Colonic mucosa (tissue), 4 donors: Measurements from ENCODE around the gene ITSN1. TPM values are rescaled to one million over a fixed set of nuclear protein-coding genes. Genes with fewer than 3 reads are reported as not detected.

ENCODE experiments used
- DNase-seq: peaks from one replicate; pipeline ENCODE4 v3.0.0-alpha.2; 2020
- H3K27ac ChIP-seq: fragments of 200-600 bp; one replicate; pipeline ENCODE4 v1.8.0; 2021
- H3K27me3 ChIP-seq: fragments of 200-600 bp; one replicate; pipeline ENCODE4 v1.8.0; 2021
- H3K36me3 ChIP-seq: fragments of 200-600 bp; one replicate; pipeline ENCODE4 v1.8.0; 2021
- H3K4me1 ChIP-seq: fragments of 200-600 bp; one replicate; pipeline ENCODE4 v1.8.0; 2021; ENCODE audit warnings: mild to moderate bottlenecking
- H3K4me3 ChIP-seq: fragments of 200-600 bp; one replicate; pipeline ENCODE4 v1.8.0; 2021
- H3K9ac ChIP-seq, 2 donors: one replicate each; pipeline ENCODE4 v1.7.0; 2013; ENCODE audit warnings: control low read depth in 2 of 2, low read depth in 2 of 2, low read length in 2 of 2
- H3K9me3 ChIP-seq: fragments of 200-600 bp; one replicate; pipeline ENCODE4 v1.8.0; 2021
- intact Hi-C: fragments of 100-400 bp; cut with DNase I; formaldehyde crosslinking; loops from one replicate; pipeline ENCODE4 v1.14.1; 2022
- total RNA-seq, 2 donors: library from RNA; stranded (reverse); fragmentation: NEBNext Ultra II Directional in 1 of 2; extraction: Animal tissue kit (Norgen Biotek cat#: 25700) in 1 of 2; gene quantifications; one replicate each; pipeline ENCODE4 v1.2.1, GENCODE V29; 2021
- TF ChIP-seq, protein P1 (sequence below): fragments of 200-600 bp; IDR thresholded peaks from one replicate; pipeline ENCODE4 v1.8.0; 2022; ENCODE audit warnings: antibody characterized with exemption, mild to moderate bottlenecking
- donor health status: healthy.
- donor health status: DM: no; HTN: no; CAD: no.
- donor health status: DM: no; HTN: no; CAD: no.

The ITSN1 gene
- total RNA-seq, 2 donors from 2014 or later, result 22.4 to 28.3 TPM

GRCh38 chr21:33688353-33688752 lies 46.1 kb downstream of the ITSN1 start:
- TF ChIP-seq, protein P1, sequence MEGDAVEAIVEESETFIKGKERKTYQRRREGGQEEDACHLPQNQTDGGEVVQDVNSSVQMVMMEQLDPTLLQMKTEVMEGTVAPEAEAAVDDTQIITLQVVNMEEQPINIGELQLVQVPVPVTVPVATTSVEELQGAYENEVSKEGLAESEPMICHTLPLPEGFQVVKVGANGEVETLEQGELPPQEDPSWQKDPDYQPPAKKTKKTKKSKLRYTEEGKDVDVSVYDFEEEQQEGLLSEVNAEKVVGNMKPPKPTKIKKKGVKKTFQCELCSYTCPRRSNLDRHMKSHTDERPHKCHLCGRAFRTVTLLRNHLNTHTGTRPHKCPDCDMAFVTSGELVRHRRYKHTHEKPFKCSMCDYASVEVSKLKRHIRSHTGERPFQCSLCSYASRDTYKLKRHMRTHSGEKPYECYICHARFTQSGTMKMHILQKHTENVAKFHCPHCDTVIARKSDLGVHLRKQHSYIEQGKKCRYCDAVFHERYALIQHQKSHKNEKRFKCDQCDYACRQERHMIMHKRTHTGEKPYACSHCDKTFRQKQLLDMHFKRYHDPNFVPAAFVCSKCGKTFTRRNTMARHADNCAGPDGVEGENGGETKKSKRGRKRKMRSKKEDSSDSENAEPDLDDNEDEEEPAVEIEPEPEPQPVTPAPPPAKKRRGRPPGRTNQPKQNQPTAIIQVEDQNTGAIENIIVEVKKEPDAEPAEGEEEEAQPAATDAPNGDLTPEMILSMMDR, result no peak
- H3K9me3 ChIP-seq, result no peaks in the 10 kb centered on the region

GRCh38 chr21:33690874-33691273 lies 48.6 kb downstream of the ITSN1 start:
- no peak overlapping the region for H3K4me3 ChIP-seq
- H3K9ac ChIP-seq, result no peak overlapping the region
- H3K27me3 ChIP-seq, result no peaks in the 10 kb centered on the region
- no peaks in the 10 kb centered on the region for H3K4me1 ChIP-seq
- H3K36me3 ChIP-seq, result no peaks in the 10 kb centered on the region
- DNase-seq, result no peak
- TF ChIP-seq, protein P1, result no peak
- no peaks in the 10 kb centered on the region for H3K9me3 ChIP-seq
- H3K27ac ChIP-seq, result no peak overlapping the region
- intact Hi-C loops, result no loop called here

More at GRCh38 chr21:33688353-33688752, 46.1 kb downstream of the ITSN1 start:
- Histone ChIP-seq H3K9ac (no peak overlapping the region), H3K27ac (no peak overlapping the region), H3K4me3 (no peak overlapping the region), H3K36me3 (no peaks in the 10 kb centered on the region), H3K4me1 (no peaks in the 10 kb centered on the region), H3K27me3 (no peaks in the 10 kb centered on the region)
- intact Hi-C loops, result no loop called here
- DNase-seq, result no peak

- no peaks in the 10 kb centered on the region for H3K36me3 ChIP-seq
- TF ChIP-seq, protein P1, result no peak
- no peaks in the 10 kb centered on the region for H3K27me3 ChIP-seq
- H3K4me3 ChIP-seq, result no peak overlapping the region
- H3K4me1 ChIP-seq, result no peaks in the 10 kb centered on the region
- intact Hi-C loops, result no loop called here
- no peak overlapping the region for H3K9ac ChIP-seq
- DNase-seq, result no peak
- H3K9me3 ChIP-seq, result no peaks in the 10 kb centered on the region
- H3K27ac ChIP-seq, result no peak overlapping the region
Measured at GRCh38 chr21:33691945-33692603, 49.8 kb downstream of the ITSN1 start.

DNA sequence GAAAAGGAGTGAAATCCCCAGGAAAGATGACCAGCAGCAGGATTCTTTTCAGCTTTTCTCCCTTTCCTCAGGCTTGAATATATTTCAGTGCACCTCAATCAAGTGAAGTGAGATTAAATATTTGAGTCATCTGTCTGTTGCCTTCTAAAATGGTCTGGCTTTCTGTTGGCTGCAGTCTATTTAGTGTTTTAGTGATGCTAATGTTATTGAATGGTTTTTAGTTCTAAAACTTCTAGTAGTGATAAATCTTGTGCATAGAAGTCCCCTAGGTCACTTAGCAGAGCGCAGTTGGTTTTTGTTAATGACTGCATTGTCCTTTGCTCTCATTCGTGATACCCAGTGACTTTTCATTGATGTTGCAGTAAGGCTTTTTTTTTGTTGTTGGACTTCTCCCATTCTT lies 53.5 kb downstream of the ITSN1 start:
- H3K9ac ChIP-seq, result no peak overlapping the region
- H3K4me1 ChIP-seq, result no peaks in the 10 kb centered on the region
- H3K4me3 ChIP-seq, result no peak overlapping the region
- H3K27ac ChIP-seq, result no peak overlapping the region
- intact Hi-C loops, result no loop called here
- H3K27me3 ChIP-seq, result no peaks in the 10 kb centered on the region
- no peak for DNase-seq
- no peaks in the 10 kb centered on the region for H3K36me3 ChIP-seq
- TF ChIP-seq, protein P1, result no peak
- no peaks in the 10 kb centered on the region for H3K9me3 ChIP-seq

DNA sequence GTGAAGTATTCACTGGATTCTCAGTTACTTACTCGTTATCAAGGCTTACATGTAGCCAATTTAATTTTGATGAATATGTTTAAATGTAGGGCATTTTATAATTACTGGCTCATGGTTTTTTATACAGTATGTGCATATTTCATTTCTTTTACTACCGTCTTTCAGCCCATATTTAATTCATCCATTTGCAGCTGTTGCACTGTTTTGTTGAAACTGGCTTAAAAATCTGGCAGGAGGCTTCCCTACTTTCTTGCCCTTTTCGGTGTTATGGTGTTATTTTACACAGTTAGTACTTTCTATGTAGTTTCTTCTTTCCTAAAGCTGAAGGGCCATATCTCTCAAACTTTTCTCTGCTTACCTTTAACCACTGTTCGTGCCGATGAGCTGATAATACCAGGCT lies 54.2 kb downstream of the ITSN1 start:
- TF ChIP-seq, protein P1, result no peak

More for the DNA sequence above, 54.2 kb downstream of the ITSN1 start:
- no peak overlapping the region for H3K27ac ChIP-seq
- H3K36me3 ChIP-seq, result no peaks in the 10 kb centered on the region
- no peak overlapping the region for H3K4me3 ChIP-seq
- DNase-seq, result no peak
- H3K4me1 ChIP-seq, result no peaks in the 10 kb centered on the region
- intact Hi-C loops, result no loop called here
- no peak overlapping the region for H3K9ac ChIP-seq
- no peaks in the 10 kb centered on the region for H3K9me3 ChIP-seq
- no peaks in the 10 kb centered on the region for H3K27me3 ChIP-seq
